ENCODE results near the gene SLC26A2.

The SLC26A2 gene
- 16.4 to 44.6 reads per million in 2 donors for total RNA-seq

DNA sequence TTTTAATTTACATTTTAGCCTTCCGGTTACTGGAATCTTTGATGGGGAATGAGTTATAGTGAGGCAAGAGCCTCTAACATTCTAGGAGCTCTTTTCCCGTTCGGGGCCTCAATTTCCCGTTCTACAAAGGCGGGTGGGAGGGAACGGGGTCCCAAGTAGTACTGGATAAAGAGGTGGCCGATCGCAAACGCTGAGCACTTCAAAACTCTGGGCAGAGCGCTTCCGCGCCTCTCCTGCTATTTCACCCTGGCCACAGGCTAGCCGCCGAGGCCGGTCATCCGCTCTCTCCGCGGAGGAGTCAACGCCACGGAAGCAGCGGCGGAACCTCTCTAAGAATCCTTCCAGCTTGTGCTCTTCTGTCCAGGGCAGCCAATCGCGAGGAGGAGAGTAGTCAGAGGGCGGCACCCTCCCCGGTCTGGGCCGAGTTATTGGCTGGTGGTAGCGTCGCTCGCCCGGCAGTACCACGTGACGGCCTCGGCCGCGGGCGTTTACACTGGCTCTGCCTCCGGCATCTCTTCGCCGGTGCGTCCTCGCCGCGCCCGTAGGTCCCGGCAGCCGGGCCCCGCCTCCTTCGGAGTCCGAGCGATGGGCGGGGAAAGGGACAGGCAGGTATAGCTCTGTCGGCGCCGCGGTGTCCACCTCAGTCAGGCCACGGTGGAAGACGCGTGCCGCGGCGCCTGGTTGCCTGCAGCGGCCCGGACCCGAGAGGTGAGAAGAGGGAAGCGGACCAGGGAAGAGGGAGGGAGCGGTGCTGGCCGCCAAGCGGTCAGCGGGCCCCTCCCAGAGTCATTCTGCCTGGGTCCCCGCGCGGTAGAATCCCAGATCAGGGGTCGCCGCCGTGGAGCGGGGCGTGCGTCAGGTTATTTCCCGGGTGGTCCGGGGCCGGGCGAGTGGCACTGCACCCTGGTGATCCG is at the start of gene SLC26A2:
TSS of gene SLC26A2 (plus strand) at position 487 of the 914 bp plus-strand sequence. CDS start 16,895 bp downstream, outside the sequence.
- DNase-seq, result peak; percentile 89

DNA sequence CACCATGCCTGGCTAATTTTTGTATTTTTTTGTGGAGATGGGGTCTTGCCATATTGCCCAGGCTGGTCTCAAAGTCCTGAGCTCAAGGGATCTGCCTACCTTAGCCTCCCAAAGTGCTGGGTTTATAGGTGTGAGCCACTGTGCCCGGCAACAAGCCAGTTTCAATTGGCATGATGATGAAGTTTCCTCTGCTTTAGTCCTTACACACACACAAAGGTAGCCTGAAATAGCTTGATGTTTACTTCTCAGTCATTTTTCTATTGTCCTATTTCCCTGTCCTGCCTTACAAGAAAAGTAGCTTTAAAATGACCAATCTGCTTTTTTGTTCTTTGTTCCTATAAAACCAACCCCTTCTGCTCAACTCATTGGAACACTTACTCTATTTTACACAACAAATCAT is 49.5 kb upstream of the SLC26A2 start:
- DNase-seq, result no peak

DNA sequence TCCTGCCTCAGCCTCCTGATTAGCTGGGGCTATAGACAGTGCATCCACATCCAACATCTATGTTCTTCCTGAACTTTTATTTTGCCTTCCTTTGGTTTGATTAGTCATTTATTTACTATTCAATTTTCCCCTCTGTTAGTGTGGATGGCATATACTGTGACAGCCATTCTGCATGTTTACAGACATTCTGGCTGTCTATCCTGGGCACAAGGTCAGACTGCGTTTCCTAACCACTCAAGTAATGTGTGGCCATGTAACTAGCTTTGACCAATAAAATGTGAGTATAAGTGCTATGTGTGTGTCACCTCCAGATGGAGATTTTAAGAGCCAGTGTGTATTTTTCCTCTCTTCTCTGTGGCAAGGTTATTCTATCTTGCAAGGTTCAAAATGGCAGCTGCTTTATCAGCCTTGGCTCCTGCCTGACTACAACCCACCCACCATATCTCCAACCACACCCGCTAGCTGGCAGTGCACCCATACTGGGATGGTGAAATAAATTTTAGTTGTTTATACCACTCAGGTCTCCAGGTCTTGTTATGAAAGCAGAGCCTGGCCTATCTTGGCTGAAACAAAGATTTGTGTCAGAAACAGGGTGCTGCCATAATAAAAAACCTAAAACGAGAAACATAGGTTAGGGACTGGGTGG is 48.2 kb upstream of the SLC26A2 start:
- no peak for DNase-seq

DNA sequence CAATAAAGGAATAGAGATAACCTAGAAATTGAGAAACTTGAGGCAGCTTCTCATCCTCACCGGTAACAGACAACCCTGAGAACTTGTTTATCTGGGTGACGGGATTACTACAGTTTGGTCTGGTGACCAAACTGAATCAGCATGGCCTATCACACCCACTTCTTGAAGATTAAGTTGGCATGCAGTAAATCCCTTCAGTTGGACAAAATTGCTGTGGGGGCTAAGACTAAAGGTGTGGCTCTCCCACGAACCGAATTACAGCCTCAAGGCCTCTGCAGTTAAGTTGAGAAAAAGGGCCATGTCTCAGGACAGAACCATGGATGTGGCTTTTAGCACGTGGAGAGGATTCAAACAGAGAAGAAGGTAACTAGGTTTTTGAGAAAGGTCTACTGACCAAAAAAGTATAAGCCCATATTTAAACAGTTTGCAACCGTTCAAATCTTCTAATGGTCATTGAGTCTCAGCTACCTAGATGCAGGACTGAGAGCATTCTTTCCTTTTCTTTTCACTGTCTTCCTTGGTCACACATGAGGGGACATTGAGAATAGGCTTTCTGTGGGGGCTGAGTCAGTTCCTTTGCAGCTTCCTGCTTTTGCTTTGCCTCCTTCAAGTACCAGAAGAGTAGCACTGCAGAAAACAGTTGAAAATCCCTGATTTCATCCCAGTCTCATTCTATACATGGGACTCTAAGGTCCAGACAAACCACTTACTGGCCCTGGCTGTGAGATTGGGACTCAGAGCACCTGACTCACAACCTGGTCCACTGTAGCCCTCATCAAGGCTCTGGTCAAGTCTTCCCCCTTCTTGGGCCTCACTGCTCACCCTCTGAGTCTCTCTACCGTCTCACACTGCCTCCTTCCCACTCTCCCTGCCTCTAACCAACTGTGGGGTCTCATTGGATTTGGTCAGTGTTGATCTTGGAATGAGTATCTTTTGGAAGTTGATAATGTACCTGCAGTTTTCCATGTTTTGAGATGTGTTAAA is 46.8 kb upstream of the SLC26A2 start:
- DNase-seq, result no peak

DNA sequence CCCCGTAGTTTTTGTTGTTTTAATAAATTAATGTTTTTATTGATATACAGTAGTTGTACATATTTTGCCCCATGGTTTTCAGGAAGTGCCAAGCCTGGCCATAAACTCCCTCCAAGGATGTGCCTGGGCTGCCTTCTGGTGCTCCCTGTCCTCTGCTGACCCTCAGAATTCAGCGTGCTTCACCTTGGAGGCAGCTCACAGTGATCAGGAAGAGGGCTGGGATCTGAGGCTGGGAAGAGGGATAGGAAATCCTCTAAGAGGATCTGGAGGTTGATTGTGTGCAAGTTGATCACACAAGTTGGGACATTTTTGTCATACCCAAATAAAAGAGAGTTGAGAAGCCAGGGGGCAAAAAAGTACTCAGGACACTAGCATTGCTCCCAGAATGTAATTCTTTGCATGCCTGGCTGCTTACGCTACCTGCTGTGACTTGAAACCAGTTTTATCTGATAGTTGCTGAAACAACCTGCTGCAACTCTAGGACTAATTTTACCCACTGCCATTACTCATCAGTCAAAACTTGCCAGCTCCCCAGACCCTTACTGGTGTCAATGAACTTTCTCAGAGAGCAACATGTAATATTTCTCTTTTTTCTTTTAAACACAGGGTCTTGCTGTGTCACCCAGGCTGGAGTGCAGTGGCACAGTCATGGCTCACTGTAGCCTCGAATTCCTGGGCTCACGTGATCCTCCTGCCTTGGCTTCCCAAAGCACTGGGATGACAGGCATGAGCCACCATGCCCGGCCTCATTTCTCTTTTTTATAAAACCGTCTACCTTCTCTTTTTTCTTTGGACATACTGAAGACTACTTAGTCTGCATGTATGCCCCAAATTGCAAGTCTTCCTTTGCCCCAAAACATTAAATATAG is 44.9 kb upstream of the SLC26A2 start:
- no peak for DNase-seq

DNA sequence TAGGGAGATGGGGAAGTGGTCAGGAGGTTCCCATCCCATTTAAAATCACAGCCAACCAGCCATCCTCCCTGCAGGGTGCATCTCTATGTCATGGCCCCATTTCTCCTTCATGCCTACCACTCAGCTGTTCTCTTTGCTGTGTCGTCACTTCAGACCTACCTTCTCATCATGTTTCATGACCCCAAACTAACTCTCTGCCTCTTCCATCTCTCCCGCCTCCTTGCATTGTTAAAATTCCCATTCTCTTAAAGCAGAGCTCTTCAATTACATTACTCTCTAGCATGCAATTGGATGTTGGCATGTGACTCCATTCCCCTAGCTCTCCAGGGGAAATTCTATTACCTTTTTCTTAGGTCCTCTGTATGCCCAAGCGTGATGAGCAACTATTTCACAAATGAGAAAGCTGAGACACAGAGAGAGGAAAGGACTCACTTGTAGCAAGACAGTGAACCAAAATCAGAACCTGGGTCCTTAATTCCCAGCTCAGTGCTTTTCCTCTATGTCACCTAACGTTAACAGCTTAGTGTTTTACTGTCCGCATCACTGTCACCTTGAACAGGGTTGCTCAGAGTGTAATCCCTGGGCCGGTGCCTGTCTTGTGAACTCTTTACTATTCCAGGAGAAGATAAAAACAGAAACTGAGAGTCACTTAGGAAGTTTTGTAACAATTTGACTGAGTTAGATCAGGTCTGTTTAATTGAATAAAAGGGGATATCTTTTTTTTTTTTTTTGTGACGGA is 44.1 kb upstream of the SLC26A2 start:
- no peak for DNase-seq

DNA sequence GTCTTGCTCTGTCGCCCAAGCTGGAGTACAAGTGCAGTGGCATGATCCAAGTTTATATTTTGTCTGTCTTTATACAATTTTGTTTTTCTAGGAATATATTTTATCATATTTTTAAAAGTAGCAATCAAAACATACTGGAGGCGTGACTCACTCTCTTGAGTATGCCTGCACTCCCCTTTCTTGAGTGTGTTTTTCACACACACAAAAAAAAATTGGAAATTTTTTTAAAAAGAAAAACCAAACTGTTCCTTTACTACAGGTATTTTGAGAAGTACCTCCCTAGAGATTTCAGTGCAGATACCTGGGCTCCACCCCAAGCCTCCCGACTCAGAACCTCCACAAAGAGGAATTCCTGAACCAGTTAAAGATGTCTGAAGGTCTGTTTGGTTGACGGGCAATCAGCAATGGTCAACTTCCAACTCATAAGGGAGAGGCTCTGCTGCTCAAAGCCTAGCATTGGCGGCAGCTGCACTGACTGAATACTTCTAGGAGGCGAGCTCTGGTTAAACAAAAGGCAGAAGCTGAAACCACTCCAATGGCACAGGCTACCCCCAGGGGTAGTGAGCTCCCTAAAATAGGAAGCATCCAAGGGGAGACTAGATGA is 43.4 kb upstream of the SLC26A2 start:
- no peak for DNase-seq

DNA sequence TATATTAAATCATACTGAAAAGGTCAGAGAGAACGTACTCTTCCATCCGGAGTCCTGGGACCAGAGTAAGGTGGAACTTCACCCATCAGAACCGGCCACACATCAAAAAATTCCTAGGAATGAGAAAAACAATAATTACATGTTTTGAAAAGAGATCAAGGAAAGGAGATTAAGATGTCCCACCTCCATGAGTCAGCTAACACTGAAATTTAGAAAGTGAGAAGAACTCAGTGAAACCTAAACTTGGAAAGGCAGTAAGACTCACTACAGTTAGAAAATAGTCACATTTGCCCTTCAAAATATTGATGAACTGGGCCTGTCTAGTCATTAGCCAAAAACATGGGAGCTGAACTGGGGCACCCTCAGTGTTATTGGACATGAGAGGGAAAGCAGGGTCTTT is 39.0 kb upstream of the SLC26A2 start:
- no peak for DNase-seq

DNA sequence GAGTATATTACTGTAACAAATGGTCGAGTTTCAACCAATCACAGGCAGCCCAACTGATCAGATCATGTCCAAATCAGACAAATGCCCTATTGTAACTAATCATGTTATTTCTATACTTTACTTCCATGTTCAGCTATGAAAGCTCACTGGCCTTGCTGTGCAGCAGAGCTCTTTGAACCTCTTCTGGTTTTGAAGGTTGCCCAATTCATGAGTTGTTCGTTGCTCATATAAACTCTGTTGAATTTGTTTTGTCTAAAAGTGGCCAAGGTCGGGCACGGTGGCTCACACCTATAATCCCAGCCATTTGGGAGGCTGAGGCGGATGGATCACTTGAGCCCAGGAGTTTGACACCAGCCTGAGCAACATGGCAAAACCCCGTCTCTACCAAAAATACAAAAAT is 37.6 kb upstream of the SLC26A2 start:
- no peak for DNase-seq

DNA sequence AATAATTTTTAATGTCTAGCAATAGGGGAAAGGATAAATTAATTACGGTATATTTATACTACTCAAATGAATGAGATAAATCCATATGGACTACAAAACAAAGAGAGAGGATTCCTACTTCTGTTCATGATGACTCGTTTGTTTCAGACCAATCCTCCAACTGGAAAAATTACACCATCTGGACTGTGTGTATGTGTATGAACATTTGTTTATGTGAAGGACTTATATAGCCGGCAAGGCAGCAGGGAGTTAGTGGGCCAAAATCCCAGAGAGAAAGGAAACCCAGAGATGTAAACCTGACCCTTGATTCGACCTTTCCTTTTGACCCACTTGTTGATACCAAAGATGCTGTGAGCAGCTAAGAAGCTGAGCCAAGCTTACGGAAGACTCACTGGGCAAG is 36.1 kb upstream of the SLC26A2 start:
- DNase-seq, result no peak

DNA sequence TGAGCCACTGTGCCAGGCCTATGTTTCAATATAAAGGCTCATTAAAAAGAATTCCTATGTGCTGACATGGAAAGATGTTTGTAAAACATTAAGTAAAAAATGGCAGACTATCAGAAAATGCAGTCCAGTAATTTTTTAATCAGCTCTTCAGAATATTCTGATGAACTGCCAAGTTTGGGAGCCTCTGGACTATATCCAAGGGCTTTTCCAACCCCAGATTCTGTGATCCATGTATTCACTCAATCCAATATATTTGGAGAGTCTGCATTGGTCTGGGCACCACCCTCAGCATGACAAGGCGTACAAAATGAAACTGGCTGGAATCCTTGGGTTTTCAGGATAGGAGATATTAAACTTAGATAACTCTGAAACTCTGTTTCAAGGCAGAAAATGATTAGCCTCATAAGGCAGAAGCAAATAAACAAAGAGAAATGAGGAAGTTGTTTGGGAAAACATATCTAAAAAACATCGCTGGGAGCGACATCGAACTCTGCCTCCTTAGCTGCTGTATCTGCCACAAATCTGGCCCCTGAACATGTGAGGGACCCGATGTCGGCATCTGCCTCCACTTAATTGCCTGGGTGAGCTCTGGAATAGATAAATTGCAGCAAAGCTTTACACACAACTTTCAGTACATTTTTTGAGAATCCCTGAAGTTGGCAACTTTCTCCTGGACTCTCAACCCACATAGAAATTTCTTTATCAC is 30.4 kb upstream of the SLC26A2 start:
- no peak for DNase-seq

DNA sequence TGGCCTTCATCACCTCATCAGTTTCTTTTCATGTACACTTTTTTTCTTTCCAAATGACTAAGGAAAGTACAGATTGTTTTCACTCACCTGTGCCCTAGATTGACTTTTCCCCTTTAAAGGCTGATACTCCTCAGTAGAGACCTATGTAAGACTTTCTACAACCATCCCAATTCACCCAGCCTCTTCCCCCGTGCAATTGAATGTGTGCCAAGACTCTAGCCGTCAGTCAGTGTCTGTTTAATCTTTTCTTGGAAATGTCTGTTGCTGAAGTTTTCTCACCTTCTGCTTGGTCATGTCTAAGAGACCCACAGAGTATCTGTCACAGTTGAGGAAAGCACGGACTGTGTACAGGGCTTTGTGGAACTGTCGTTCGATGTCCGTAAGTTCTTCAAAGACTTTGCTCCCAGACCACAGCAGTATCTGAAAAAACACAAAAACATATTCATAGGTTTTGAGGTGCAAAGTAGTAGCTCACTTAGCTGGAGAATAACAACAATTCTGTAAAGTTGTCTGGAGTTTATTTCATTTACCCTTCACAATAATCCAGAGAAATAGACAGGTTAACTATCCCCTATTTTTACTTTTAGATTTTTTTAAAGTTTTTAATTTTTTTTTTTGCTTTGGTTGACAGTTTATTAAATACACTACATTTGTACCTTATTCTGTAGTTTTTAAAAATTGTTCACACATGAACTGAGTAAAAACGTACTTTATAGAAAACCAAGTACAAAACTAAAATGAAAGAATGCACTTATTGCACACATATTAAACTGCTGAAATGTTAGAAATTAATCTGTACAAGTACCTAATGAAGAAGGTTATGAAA is 29.6 kb upstream of the SLC26A2 start:
- DNase-seq, result no peak

DNA sequence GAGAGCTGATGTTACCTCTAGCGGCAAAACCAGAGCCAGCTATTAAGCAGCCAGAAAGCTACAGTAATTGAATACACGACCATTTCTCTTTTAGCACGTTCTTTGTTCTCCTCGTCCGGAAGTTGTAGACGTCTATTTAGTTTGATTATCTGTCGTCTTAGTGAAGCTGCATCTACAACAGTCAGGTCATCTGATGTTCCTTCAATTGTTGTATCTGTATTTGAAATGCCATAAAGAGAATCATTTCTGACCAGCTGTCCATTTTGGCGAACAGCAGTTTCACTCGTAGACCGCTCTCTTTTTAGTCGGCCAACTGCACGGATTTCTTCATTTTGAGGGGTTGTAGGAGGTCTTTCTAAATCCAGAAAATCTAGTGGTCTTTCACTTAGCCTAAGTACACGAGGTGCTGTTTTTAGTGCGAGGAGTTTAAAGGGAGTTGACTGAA is 28.5 kb upstream of the SLC26A2 start:
- DNase-seq, result no peak

DNA sequence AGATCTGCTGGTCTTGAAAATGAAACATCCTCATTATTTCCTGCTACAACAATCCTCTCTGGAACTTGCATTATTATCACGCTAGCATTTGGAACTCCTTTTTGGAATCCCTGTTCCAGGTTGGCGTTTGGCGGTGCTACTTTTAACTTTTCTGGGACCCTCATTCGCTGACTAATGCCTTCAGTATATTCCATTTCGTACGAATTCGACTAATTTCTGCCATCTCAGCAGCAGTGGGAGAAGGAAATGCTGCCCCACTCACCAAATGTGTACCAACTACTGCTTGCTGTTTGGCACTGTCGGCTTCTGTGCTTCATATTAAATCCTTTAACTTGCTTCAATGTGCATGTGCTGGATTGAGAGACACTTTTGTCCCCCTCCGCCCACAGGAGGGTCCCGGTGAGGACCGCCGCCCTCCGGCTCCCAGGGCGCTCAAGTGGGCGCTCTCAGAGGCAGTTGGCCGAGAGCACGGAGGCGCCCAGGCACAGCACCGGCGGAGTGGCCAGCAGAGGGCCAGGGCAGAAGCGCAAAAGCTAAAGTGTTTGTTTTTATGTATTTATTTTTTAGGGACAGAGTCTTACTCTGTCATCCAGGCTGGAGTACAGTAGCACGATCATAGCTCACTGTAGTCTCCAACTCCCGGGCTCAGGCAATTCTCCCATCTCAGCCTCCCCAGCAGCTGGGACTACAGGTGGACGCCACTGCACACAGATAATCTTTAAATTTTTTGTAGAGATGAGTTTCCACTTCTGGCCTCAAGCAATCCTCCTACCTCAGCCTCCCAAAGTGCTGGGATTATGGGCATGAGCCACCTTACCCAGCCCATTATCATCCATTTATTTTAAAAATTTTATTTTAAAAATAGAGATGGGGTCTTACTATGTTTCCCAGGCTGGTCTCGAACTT is 27.9 kb upstream of the SLC26A2 start:
- no peak for DNase-seq

DNA sequence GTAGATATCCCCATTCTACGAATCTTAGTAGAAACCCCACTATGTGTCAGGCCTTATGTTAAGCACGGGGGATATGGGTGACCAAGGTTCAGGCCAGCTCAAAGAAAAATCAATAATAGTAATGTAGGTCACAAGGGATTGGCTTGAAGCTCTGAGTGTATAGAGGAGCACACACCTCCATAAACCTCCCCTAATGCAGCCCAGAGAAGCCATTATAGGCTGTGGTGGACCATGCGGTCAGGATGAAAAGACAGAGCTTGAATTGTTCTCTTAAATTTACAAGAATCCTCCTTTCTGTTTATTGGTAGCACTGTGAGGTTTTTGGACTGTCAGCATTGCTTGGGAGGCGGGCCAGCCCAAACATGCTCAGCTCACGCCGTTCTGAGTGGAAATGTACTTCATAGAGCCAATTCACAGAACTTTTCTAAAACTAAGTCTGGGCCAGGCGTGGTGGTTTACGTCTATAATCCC is 25.1 kb upstream of the SLC26A2 start:
- no peak for DNase-seq

DNA sequence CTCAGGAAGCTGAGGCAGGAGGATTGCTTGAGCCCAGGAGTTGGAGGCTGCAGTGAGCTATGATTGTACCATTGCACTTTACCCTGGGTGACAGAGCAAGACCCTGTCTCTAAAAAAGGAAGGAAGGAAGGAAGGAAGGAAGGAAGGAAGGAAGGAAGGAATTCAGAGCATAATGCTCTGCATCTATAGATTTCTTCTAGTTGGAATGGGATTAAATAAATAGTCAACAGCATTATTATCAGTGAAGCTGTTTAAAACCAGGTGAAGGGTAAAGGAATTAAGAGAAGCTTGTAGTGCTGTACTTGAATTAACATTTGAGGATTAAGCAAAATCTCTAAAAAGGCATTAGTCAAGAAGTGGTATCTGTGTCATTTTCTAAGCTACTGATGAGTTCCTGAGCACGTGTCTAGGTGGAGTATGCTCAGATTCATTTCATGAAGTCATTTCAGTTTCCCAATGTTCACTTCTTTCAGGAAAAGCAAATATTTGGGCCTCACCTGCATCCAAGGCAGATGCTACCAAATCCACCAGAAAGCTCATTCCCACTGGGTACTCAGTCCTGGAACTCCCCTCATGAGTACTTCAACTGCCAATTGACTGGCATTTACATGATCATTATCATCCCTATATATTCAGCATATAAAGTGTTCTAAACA is 24.4 kb upstream of the SLC26A2 start:
- no peak for DNase-seq

DNA sequence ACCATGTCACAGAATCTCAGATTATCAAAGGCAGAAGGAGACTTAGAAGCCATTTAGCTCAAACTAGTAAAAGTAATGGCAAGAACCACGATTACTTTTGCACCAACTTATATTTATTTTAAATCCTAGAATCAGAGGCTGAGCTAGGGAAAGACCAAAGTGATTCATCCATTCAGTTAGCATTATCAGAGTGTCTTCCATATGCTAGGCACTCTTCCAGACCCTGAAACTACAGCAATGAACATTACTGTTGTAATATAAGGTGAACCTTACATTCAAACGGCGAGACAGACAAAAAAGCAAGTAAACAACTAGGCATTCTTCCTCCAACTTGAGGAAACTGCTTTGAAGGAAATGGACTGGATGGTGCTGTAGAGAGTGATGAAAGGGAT is 23.9 kb upstream of the SLC26A2 start:
- no peak for DNase-seq
